Measurements from ENCODE around the gene ANKRD36C.
"Not testable (repeated sequence)": the region's sequence is repeated elsewhere in the genome, so short reads cannot be mapped to it uniquely, and the experiment has no call there.

Gene ANKRD36C

GRCh38 chr2:95796249-95797099 is 195.2 kb downstream of the ANKRD36C start:
- DNase-seq = not testable (repeated sequence)

- not testable (repeated sequence) for DNase-seq
Measured at GRCh38 chr2:95793970-95794369, 197.7 kb downstream of the ANKRD36C start.

- DNase-seq = not testable (repeated sequence)
Measured at GRCh38 chr2:95790180-95790579, 201.4 kb downstream of the ANKRD36C start.

DNA sequence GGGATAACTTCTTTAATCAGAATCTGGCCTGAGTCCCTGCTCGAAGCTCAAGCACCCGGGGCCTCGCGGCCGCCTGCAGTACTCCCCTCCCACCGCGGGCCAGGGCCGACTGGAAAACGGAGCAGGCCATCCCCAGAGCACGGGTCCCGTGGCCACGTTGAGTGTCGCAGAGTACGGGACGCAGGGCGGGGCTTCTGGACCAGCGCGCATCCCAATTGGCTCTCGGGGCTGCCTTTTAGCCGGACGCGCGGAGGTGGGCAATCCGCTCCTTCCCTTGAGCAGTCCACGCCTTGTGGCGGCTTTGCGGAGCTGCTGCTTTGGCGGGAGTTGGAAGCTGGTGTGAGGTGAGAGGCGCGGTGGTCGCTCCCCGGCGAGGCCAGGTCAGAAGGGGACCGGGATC is 202.2 kb downstream of the ANKRD36C start:
- DNase-seq = not testable (repeated sequence)

GRCh38 chr2:95788642-95789041 is 203.0 kb downstream of the ANKRD36C start:
- DNase-seq = not testable (repeated sequence)
